Esophagus squamous epithelium (tissue), 5 donors: ENCODE results near the gene UGT1A10. TPM values are rescaled to one million over a fixed set of nuclear protein-coding genes. Genes with fewer than 3 reads are reported as not detected.
"Not testable (repeated sequence)": the region's sequence is repeated elsewhere in the genome, so short reads cannot be mapped to it uniquely, and the experiment has no call there.

ENCODE experiments used
- DNase-seq: peaks from one replicate; lab custom pipeline; 2025; lab: John Stamatoyannopoulos, UW
- H3K27ac ChIP-seq, 4 donors: fragments of 200-600 bp; sonication (generic); one replicate each; pipeline ENCODE4 v1.5.1; 2016 to 2019; ENCODE audit warnings: mild to moderate bottlenecking in 1 of 4
- H3K27me3 ChIP-seq, 4 donors: fragments of 200-600 bp; sonication (generic); 1 replicate in 3 of 4; 2 replicates in 1 of 4; pipeline versions ENCODE4 v1.5.1 to v1.6.0; 2017 to 2021; ENCODE audit warnings: antibody characterized with exemption in 1 of 4
- H3K36me3 ChIP-seq, 3 donors: fragments of 200-600 bp; sonication (generic); one replicate each; pipeline ENCODE4 v1.5.1; 2016 to 2019
- H3K4me1 ChIP-seq, 3 donors: fragments of 200-600 bp; sonication (generic); one replicate each; pipeline ENCODE4 v1.5.1; 2017 to 2019
- H3K4me3 ChIP-seq, 4 donors: fragments of 200-600 bp; sonication (generic); 1 replicate in 3 of 4; 2 replicates in 1 of 4; pipeline ENCODE4 v1.5.1; 2016 to 2019; ENCODE audit warnings: mild to moderate bottlenecking in 2 of 4, moderate library complexity in 1 of 4
- H3K9me3 ChIP-seq, 3 donors: fragments of 200-600 bp; sonication (generic); one replicate each; pipeline ENCODE4 v1.5.1; 2016 to 2019
- CTCF ChIP-seq, 6 experiments: fragments of 450-650 bp in 4 of 6; fragments of 200-600 bp in 2 of 6; sonication (generic) in 2 of 6; IDR thresholded peaks; one replicate each; pipeline ENCODE4 v1.5.1; 2016 to 2019; ENCODE audit warnings: antibody characterized with exemption in 6 of 6, mild to moderate bottlenecking in 4 of 6, moderate library complexity in 4 of 6
- POLR2A ChIP-seq, 4 donors: fragments of 450-650 bp; IDR thresholded peaks; one replicate each; pipeline ENCODE4 v1.6.1; 2017; ENCODE audit warnings: antibody characterized with exemption in 4 of 4, mild to moderate bottlenecking in 4 of 4, moderate library complexity in 3 of 4
- WGBS, 2 donors: methylation state at CpG; one replicate each; pipeline ENCODE4 v1.1.5; 2018; 5-methylcytosine and 5-hydroxymethylcytosine counted together
- intact Hi-C: fragments of 100-400 bp; cut with DNase I; formaldehyde crosslinking; loops from one replicate; pipeline ENCODE4 v1.15.0; 2022
- total RNA-seq, 4 donors: library from RNA; depleted of rRNA; stranded (reverse); fragments of >200 nt; gene quantifications; one replicate each; pipeline ENCODE4 v1.1.0, GENCODE V29; 2016
- donor health status: DM: yes; HTN: yes; CAD: no.

The UGT1A10 gene
- total RNA-seq, 4 donors from 2014 or later = 12.4 to 45.0 (median 23.9) TPM

GRCh38 chr2:233655043-233655442 is 18.8 kb downstream of the UGT1A10 start:
- TF ChIP-seq POLR2A (IDR thresholded peaks at IDR 0.05) (no peak), CTCF (IDR thresholded peaks at IDR 0.05) (no peak)
- no peak for DNase-seq
- Histone ChIP-seq H3K9me3 (no peaks in the 10 kb centered on the region), H3K36me3 (no peaks in the 10 kb centered on the region), H3K4me1 (peaks cover 0 to 19% (median 0%) of the 10 kb centered on the region in 3 donors), H3K27me3 (no peaks in the 10 kb centered on the region), H3K27ac (no peak overlapping the region), H3K4me3 (no peak overlapping the region)
- 43 to 60% methylated on average over 1 of the region's 1 CpG for WGBS, 2 donors
- intact Hi-C loops = no loop called here

- DNase-seq, intact Hi-C loops, H3K27me3 ChIP-seq, H3K36me3 ChIP-seq, H3K9me3 ChIP-seq, H3K27ac ChIP-seq, H3K4me3 ChIP-seq: not testable (repeated sequence)
- H3K4me1 ChIP-seq = peaks cover 0 to 13% (median 0%) of the 10 kb centered on the region in 3 donors
- 83 to 94% methylated on average over 2 to 3 of the region's 3 CpGs for WGBS, 2 donors
These were observed 19.7 kb downstream of the UGT1A10 start for GRCh38 chr2:233655943-233656342.

- TF ChIP-seq POLR2A (IDR thresholded peaks at IDR 0.05) (no peak), CTCF (IDR thresholded peaks at IDR 0.05) (no peak)
- H3K27me3 ChIP-seq = no peaks in the 10 kb centered on the region
- WGBS, 2 donors = 79 to 85% methylated on average over 10 of the region's 10 CpGs
- peaks cover 0 to 8% (median 0%) of the 10 kb centered on the region in 3 donors for H3K4me1 ChIP-seq
- no peak for DNase-seq
- H3K9me3 ChIP-seq = no peaks in the 10 kb centered on the region
- no peak overlapping the region for H3K27ac ChIP-seq
- intact Hi-C loops = no loop called here
- H3K36me3 ChIP-seq = no peaks in the 10 kb centered on the region
- H3K4me3 ChIP-seq = no peak overlapping the region
These were observed 20.2 kb downstream of the UGT1A10 start for GRCh38 chr2:233656443-233656842.

- Histone ChIP-seq H3K27ac (no peak overlapping the region), H3K36me3 (no peaks in the 10 kb centered on the region), H3K27me3 (no peaks in the 10 kb centered on the region), H3K4me1 (no peaks in the 10 kb centered on the region), H3K9me3 (peaks cover 0 to 6% (median 0%) of the 10 kb centered on the region in 3 donors), H3K4me3 (no peak overlapping the region)
- intact Hi-C loops = no loop called here
- DNase-seq = no peak
- TF ChIP-seq POLR2A (IDR thresholded peaks at IDR 0.05) (no peak), CTCF (IDR thresholded peaks at IDR 0.05) (no peak)
These were observed 22.4 kb downstream of the UGT1A10 start for GRCh38 chr2:233658610-233659009.

- intact Hi-C loops = no loop called here
These were observed 27.7 kb downstream of the UGT1A10 start for GRCh38 chr2:233663911-233664310.

More at GRCh38 chr2:233663911-233664310, 27.7 kb downstream of the UGT1A10 start:
- Histone ChIP-seq H3K4me3 (no peak overlapping the region), H3K36me3 (no peaks in the 10 kb centered on the region), H3K4me1 (no peaks in the 10 kb centered on the region), H3K9me3 (peaks cover 0 to 7% (median 0%) of the 10 kb centered on the region in 3 donors), H3K27me3 (no peaks in the 10 kb centered on the region), H3K27ac (no peak overlapping the region)
- DNase-seq = no peak
- WGBS, 2 donors = 36 to 48% methylated on average over 1 of the region's 1 CpG
- TF ChIP-seq CTCF (IDR thresholded peaks at IDR 0.05) (no peak), POLR2A (IDR thresholded peaks at IDR 0.05) (no peak)
